ENCODE data around the gene UQCRHL.

UQCRHL gene

GRCh38 chr1:15797614-15798390 is 9.6 kb downstream of the UQCRHL start:
- no peak for DNase-seq (ENCODE audit: low spot score)

DNA sequence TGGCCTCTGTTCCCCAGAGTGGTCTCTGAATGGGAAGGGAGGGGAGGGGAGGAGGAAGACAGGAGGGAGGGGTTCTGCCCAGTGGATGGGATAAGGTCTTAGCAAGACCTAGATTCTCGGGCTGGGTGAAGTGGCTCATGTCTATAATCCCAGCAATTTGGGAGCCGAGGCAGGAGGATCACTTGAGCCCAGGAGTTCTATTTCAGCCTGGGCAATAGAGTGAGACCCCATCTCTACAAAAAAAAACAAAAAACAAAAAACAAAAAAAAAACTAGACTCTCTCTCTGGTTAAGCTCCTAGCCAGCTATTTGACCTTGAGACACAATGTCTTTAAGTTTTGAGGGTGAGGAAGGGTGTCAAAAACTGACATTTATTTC is 11.4 kb downstream of the UQCRHL start:
- DNase-seq (ENCODE audit: low spot score) = no peak

DNA sequence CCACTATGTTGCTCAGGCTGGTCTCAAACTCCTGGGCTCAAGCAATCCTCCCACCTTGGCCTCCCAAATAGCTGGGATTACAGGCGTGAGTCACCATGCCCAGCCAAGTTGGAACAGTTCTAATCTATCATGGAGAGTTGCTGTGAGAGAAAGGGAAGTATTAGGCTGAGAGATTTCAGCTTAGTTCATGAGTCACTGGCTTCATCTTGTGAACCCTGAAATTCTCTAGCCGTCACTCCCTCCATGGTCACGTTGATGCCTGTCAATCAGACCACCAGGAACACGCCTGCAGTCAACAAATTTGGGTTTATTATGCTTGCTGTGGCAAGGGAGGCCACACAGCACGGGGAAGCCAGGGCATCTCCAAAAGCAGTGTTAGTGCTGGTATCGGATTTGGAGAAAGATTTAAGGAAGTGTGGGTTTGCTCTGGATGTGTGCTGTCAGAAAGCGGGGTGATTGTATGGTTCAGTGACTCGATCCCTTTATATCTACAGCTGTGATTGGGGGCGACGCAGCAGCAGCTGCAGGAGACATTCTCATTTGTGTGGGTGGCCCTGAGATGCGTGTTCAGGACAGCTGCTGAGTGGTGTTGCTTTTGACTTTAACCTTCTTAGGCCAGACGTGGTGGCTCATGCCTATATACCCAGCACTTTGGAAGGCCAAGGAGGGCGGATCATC is 18.7 kb downstream of the UQCRHL start:
- DNase-seq (ENCODE audit: low spot score) = no peak

GRCh38 chr1:15786581-15786980 is 20.9 kb downstream of the UQCRHL start:
- DNase-seq (ENCODE audit: low spot score) = no peak

DNA sequence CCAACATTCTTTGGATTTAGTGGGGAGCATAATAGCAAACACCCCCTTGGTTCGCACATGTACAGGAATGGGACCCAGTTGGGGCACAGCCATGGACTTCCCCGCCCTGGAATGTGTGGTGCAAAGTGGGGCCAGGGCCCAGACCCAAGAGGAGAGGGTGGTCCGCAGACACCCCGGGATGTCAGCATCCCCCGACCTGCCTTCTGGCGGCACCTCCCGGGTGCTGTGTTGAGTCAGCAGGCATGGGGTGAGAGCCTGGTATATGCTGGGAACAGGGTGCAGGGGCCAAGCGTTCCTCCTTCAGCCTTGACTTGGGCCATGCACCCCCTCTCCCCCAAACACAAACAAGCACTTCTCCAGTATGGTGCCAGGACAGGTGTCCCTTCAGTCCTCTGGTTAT is 21.8 kb downstream of the UQCRHL start:
- DNase-seq (ENCODE audit: low spot score) = no peak

GRCh38 chr1:15777909-15778707 is 29.3 kb downstream of the UQCRHL start:
- DNase-seq (ENCODE audit: low spot score) = no peak

DNA sequence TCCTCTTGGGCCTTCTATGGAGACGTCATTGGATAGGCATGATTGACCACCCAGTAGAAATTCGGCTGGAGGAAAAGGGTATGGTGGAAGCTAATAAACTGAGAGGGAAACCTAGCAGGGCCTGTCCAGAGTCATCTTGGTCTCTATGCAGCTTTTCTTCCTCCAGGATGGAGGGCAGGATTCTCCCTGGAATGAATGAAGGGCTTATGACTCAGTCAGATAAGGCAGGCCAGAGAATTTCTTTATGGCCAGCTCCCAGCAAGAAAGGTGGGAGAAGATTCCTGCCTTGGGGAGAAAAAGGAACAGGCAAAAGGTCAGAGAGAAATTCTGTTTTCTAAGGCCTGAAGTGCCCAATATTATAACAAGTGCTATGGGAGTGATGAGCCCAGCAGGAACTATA is 31.7 kb downstream of the UQCRHL start:
- no peak for DNase-seq (ENCODE audit: low spot score)

- DNase-seq (ENCODE audit: low spot score) = no peak
These were observed 35.5 kb downstream of the UQCRHL start for GRCh38 chr1:15771836-15772515.

- DNase-seq (ENCODE audit: low spot score) = no peak
These were observed 37.0 kb downstream of the UQCRHL start for GRCh38 chr1:15770313-15770962.

- DNase-seq (ENCODE audit: low spot score) = no peak
These were observed 39.1 kb downstream of the UQCRHL start for GRCh38 chr1:15768388-15768787.

GRCh38 chr1:15767941-15768340 is 39.5 kb downstream of the UQCRHL start:
- no peak for DNase-seq (ENCODE audit: low spot score)

DNA sequence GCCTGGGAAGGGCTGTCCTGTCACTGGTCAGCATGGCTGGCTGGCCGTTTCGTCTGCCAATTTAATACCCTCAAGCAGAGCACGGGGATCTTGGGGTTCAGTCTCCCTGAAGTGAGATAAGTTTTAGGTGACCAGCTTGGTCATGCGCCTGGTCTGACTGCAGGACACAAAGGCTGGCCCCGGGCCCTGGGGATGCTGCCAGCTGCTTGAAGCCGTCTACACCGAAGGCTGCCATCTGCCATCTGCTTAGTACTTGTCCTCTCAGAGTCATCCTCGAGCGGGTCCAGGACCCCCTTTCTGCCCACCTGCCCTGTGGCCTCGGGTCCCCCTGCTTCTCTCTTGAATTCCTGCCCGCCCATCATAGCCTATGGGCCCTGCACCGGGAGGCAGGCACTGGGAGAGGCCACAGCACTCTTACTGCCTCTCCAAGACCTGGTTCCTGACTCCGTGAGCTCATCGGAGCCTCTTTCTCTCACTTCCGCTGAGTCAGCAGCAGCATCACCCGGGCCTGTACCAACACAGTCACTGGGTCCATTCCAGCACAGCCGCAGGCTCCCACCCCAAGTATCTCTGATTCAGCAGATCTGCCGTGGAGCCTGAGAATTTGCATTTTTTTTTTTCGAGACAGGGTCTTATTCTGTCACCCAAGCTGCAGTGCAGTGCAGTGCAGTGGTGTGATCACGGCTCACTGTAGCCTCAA is 41.8 kb downstream of the UQCRHL start:
- DNase-seq (ENCODE audit: low spot score) = no peak

DNA sequence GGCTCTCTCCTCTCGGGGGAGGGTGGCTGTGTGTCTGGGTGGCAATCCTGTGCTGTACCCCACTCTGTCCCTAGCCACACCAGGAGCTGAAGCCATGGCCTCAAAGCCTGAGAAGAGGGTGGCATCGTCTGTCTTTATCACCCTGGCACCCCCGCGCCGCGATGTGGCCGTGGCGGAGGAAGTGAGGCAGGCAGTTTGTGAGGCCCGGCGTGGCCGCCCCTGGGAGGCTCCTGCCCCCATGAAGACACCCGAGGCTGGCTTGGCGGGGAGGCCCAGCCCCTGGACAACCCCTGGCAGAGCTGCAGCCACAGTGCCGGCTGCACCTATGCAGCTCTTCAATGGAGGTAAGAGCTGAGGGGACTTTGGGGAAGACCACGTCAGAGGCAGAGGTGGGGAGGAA is 42.6 kb downstream of the UQCRHL start:
- DNase-seq (ENCODE audit: low spot score) = no peak

DNA sequence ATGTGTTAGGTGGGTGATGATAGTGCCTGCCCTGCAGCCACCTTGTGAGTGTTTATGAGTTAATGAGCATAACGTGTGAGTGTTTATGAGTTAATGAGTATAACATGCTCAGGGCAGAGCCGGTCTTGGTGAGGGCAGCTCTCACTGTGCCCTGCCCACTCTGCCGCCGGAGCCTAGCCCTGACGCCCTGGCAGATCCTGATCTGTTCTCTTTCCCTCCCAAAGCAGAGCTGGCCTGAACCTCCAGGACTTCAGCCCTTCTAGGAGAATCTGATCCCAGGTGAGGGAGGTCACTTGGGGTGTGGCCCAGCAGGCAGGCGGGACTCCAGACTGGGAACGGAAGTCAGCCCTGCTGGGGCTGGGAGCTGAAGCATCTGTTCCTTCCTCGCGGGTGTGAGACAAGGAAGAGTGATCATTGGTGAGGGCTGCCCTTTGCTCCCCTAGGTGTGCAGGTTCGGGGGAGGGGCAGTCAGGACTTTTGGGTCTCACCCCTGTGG is 43.1 kb downstream of the UQCRHL start:
- no peak for DNase-seq (ENCODE audit: low spot score)

GRCh38 chr1:15762546-15762945 is 44.9 kb downstream of the UQCRHL start:
- no peak for DNase-seq (ENCODE audit: low spot score)

GRCh38 chr1:15761366-15762128 is 45.9 kb downstream of the UQCRHL start:
- no peak for DNase-seq (ENCODE audit: low spot score)

GRCh38 chr1:15760520-15761211 is 46.8 kb downstream of the UQCRHL start:
- no peak for DNase-seq (ENCODE audit: low spot score)

DNA sequence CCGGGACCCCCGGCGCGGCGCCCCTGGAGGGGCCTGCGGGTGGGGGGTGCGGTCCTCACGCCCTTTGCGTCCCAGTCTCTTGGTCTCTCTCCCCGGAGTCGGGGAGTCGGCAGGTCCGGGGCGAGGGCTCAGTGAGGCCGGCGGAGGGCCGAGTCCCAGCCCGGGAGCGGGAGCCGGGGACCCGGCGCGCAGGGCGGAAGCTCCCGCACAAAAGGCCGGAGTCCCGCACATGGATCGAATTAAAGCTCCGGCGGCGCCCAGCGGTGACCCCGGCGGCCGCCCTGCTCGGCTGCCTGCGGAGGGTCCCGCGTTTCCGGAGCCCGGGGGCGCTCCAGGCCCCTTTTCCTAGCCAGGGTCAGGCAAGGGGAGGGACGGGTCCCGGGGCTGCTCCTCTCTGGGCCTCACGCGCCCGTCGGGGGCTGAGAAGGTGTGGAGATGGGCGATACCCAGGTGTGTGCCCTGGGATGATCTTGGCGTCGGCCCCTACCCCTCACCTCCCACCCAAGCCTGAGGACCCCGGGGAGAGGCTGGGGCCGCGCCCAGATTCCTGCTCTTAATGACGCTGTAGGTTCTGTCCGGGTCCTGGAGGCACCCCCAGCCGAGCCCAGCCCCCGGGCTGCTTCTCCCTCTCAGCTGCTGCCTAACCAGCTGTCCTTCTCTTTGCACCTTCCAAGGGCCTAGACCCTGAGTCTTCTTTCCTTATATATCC is 48.3 kb downstream of the UQCRHL start:
- no peak for DNase-seq (ENCODE audit: low spot score)

DNA sequence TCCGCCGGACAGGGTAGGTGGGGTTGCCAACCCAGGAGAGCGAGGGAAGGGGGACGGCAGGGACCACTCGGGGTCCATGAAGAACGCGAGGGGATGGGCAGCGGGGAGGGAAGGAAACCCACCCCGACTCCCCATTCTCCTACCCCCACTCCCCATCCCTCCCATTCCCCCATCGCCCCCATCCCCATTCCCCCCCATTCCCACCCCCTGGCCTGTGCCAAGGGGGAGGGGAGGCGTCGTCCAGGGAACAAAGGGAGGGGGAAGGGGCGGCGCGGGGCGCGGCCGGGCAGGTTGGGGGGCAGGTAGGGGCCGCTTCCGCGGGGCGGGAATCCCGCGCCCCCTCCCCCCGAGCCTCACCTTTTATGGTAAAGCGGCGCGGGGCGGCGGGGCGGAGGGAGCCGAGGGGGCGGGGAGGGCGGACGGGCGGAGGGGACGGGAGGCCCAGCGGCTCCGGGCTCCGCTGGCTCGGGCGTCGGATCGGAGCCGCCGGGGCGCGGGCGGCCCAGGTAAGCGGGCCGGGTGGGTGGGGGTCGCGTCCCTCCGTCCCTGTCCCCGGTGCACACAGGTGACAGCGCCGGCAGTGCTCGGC is 49.0 kb downstream of the UQCRHL start, which contains the start of gene FBLIM1:
Gene FBLIM1 (plus strand): TSS at position 453 of the 589 bp plus-strand sequence. CDS start 6,189 bp downstream, outside the sequence.
- no peak for DNase-seq (ENCODE audit: low spot score)

All from CD4-positive, alpha-beta T cell treated with Interleukin-6 at 100 ng/mL for 8 hours (primary cell).